ENCODE results near the gene JUP. TPM values are rescaled to one million over a fixed set of nuclear protein-coding genes. Genes with fewer than 3 reads are reported as not detected.

JUP gene
- total and polyA plus RNA-seq, 10 of the 15 experiments (the other 5 are each of a cell fraction or from before 2014, with no cell fraction given) = 1.5 to 36.3 (median 11.6) TPM

DNA sequence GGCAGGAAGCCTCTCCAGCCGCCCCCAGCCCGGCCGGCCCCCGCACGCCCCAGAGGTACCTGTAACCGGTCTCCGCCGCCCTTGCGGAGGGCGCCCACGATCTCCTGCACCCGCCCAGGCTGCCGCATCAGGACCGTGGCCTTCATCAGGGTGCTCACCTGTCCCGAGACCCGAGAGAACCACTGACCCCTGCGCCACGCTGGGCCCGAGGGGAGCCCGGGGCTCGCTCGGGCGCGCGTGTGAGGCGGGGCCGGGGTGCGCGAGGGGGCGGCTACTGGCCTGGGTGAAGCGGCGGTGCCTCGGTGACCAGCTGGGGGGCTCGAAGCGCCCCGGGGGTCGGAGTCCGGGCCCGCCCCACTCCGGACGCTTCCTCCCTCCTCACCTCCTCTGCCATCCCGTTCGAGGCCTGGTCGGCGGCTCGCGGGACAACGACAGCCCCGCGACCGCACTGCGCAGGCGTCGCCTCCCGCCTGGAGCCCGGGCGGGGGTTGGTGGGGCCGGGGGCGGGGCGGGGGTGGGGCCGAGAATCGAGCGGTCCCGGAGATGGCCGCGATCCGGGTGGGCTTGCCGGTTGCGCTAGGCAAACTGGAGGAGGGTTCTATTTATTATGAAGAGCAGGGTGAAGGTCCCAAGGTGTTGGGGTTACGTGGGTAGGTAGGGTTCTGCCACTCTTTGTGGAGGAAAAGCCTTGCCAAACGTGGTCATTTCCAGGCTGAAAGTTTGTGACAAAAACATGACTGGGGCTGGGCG, 49.5 kb upstream of the JUP start, which contains the start of gene NT5C3B:
Gene NT5C3B, minus strand, starts transcription at position 433 of the 750 bp plus-strand sequence. Its CDS starts 39 bp downstream, at position 394.
- ChIA-PET SMC1A (ENCODE audit: uncharacterized antibody, unreplicated experiment) (interaction anchor here (1.3 to 2.0 kb wide), 3 partner anchors 12 to 27 kb away, joined by 3 to 4 read pairs (median 4); no protein-coding TSS in a partner anchor), POLR2A (interaction anchor here (0.6 to 1.9 kb wide), 5 partner anchors 14 to 694 kb away, joined by 3 to 6 read pairs (median 4); partner anchors contain the start of gene KLHL11), RAD21 (ENCODE audit: unreplicated experiment) (no interaction called here), CTCF (interaction anchor here (0.9 to 1.7 kb wide), 3 partner anchors 12 to 124 kb away, joined by 3 to 5 read pairs (median 3); no protein-coding TSS in a partner anchor)
- Histone ChIP-seq H2AFZ (ENCODE audit: control insufficient read depth, low read depth, low read length) (peak within 1 kb of the TSS; percentile 90), H3K4me1 (ENCODE audit: control insufficient read depth, insufficient read depth, low read length) (peaks cover 9% of the 10 kb centered on the region; the same call in 1 of the 2 replicates), H3K79me2 (ENCODE audit: control insufficient read depth, insufficient read depth, low read length) (peaks cover 2% of the 10 kb centered on the region), H3K4me2 (ENCODE audit: control insufficient read depth, insufficient read depth) (peak within 1 kb of the TSS; percentile 95), H3K27me3 (replicated peaks in 1 of 2; ENCODE audit: control insufficient read depth in 2 of 2, insufficient read depth in 2 of 2, low read length in 1 of 2) (no peaks in the 10 kb centered on the region), H3K27ac (ENCODE audit: control insufficient read depth, insufficient read depth) (peak within 1 kb of the TSS; percentile 55), H4K20me1 (ENCODE audit: control insufficient read depth, insufficient read depth) (no peaks in the 10 kb centered on the region), H3K36me3 (ENCODE audit: control insufficient read depth in 2 of 2, insufficient read depth in 2 of 2, low read length in 1 of 2) (no peaks in the 10 kb centered on the region), H3K9me3 (replicated peaks; ENCODE audit: control insufficient read depth, insufficient read depth, low read length) (no peaks in the 10 kb centered on the region), H3K9ac (ENCODE audit: control insufficient read depth, insufficient read depth, low read length) (peak within 1 kb of the TSS; percentile 89), H3K4me3 (peak within 1 kb of the TSS; percentile 92)
- in situ Hi-C loops (cut with MboI) = no loop called here
- BruUV-seq (replicated peaks) = no TSS peak
- intact Hi-C loops (cut with micrococcal nuclease; ENCODE audit: unreplicated experiment) = no loop called here
- ATAC-seq (peak; percentile 94), DNase-seq (ENCODE audit: low read depth, low spot score) (no peak), FAIRE-seq (no peak)
- 3% methylated on average over 43 of the region's 72 CpGs for WGBS (ENCODE audit: insufficient coverage, insufficient replicate concordance, low lambda C conversion rate, missing lambda C conversion rate)
- no peak for TF ChIP-seq FOXK2 (IDR thresholded peaks at IDR 0.05)
- no peak for TF ChIP-seq SMARCA5 (IDR thresholded peaks at IDR 0.05)
- TF ChIP-seq BACH1 (IDR thresholded peaks at IDR 0.05; ENCODE audit: borderline replicate concordance) = peak; percentile 36; the same call in 1 of the 2 replicates
- no peak for TF ChIP-seq PKNOX1 (IDR thresholded peaks at IDR 0.05)
- TF ChIP-seq RELA (IDR thresholded peaks at IDR 0.05; ENCODE audit: borderline replicate concordance, partially characterized antibody) = no peak
- TF ChIP-seq GATAD2B (conservative IDR thresholded peaks at IDR 0.05; ENCODE audit: low read depth) = peak; percentile 51
- TF ChIP-seq SP1 (IDR thresholded peaks at IDR 0.05; ENCODE audit: low read depth, low read length) = no peak
- peak in 1 of 2 experiments; percentile 38; a peak in 1 of 3 replicates for TF ChIP-seq EGR1 (IDR thresholded peaks at IDR 0.05; ENCODE audit: borderline replicate concordance in 1 of 2, low read depth in 2 of 2, low read length in 2 of 2)
- TF ChIP-seq NRF1 (conservative IDR thresholded peaks at IDR 0.05; ENCODE audit: low read depth, low read length) = peak; percentile 30; the same call in 1 of the 2 replicates
- TF ChIP-seq CBX5 (IDR thresholded peaks at IDR 0.05; ENCODE audit: low read depth) = no peak
- TF ChIP-seq MYC (IDR thresholded peaks at IDR 0.05; ENCODE audit: insufficient read depth, insufficient read length, insufficient replicate concordance, low read length, severe bottlenecking) = no peak
- TF ChIP-seq, protein P1, sequence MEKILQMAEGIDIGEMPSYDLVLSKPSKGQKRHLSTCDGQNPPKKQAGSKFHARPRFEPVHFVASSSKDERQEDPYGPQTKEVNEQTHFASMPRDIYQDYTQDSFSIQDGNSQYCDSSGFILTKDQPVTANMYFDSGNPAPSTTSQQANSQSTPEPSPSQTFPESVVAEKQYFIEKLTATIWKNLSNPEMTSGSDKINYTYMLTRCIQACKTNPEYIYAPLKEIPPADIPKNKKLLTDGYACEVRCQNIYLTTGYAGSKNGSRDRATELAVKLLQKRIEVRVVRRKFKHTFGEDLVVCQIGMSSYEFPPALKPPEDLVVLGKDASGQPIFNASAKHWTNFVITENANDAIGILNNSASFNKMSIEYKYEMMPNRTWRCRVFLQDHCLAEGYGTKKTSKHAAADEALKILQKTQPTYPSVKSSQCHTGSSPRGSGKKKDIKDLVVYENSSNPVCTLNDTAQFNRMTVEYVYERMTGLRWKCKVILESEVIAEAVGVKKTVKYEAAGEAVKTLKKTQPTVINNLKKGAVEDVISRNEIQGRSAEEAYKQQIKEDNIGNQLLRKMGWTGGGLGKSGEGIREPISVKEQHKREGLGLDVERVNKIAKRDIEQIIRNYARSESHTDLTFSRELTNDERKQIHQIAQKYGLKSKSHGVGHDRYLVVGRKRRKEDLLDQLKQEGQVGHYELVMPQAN (conservative IDR thresholded peaks at IDR 0.05) = 0 out of 2 replicates have a peak, but pooled peaks have one; percentile 19
- no peak for TF ChIP-seq HCFC1 (IDR thresholded peaks at IDR 0.05; ENCODE audit: low read length)
- TF ChIP-seq, protein P2, sequence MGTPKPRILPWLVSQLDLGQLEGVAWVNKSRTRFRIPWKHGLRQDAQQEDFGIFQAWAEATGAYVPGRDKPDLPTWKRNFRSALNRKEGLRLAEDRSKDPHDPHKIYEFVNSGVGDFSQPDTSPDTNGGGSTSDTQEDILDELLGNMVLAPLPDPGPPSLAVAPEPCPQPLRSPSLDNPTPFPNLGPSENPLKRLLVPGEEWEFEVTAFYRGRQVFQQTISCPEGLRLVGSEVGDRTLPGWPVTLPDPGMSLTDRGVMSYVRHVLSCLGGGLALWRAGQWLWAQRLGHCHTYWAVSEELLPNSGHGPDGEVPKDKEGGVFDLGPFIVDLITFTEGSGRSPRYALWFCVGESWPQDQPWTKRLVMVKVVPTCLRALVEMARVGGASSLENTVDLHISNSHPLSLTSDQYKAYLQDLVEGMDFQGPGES (IDR thresholded peaks at IDR 0.05) = no peak
- peak; percentile 34; the same call in 1 of the 2 replicates for TF ChIP-seq NR2F1 (conservative IDR thresholded peaks at IDR 0.05)
- TF ChIP-seq BHLHE40 (IDR thresholded peaks at IDR 0.05; ENCODE audit: borderline replicate concordance in 1 of 2, low read depth in 2 of 2, low read length in 1 of 2) = peak in 1 of 2 experiments; percentile 29; a peak in 1 of 4 replicates
- TF ChIP-seq SRF (IDR thresholded peaks at IDR 0.05; ENCODE audit: low read depth in 2 of 2, low read length in 2 of 2) = peak; percentile 18 to 77; a peak in 2 of 4 replicates
- no peak for TF ChIP-seq NFYB (IDR thresholded peaks at IDR 0.05; ENCODE audit: insufficient read depth, low read depth, low read length)
- TF ChIP-seq ATF7 (IDR thresholded peaks at IDR 0.05; ENCODE audit: low read depth) = no peak
- no peak for TF ChIP-seq CBFB (IDR thresholded peaks at IDR 0.05; ENCODE audit: low read depth)
- TF ChIP-seq POLR2A (IDR thresholded peaks at IDR 0.05; ENCODE audit: low read depth, low read length) = peak; percentile 86

All from GM12878 (cell line).